Measurements from ENCODE around the gene GRIK2.

Gene GRIK2

GRCh38 chr6:101784094-101784493 lies 390.6 kb downstream of the GRIK2 start:
- no peak for DNase-seq (ENCODE audit: low read depth)

GRCh38 chr6:101799531-101799930 lies 406.0 kb downstream of the GRIK2 start:
- no peak for DNase-seq (ENCODE audit: low read depth)

- no peak for DNase-seq (ENCODE audit: low read depth)
Measured at GRCh38 chr6:101800598-101800997, 407.1 kb downstream of the GRIK2 start.

- no peak for DNase-seq (ENCODE audit: low read depth)
Measured at GRCh38 chr6:101803136-101803535, 409.6 kb downstream of the GRIK2 start.

- DNase-seq (ENCODE audit: low read depth) = peak; percentile 34
Measured at GRCh38 chr6:101806241-101806640, 412.7 kb downstream of the GRIK2 start.

- DNase-seq (ENCODE audit: low read depth) = no peak
Measured at GRCh38 chr6:101811108-101811507, 417.6 kb downstream of the GRIK2 start.

- DNase-seq (ENCODE audit: low read depth) = no peak
Measured at GRCh38 chr6:101816716-101817115, 423.2 kb downstream of the GRIK2 start.

- no peak for DNase-seq (ENCODE audit: low read depth)
Measured at GRCh38 chr6:101818051-101818450, 424.5 kb downstream of the GRIK2 start.

GRCh38 chr6:101824551-101825345 lies 431.2 kb downstream of the GRIK2 start:
- DNase-seq (ENCODE audit: low read depth) = no peak

GRCh38 chr6:101826269-101826668 lies 432.8 kb downstream of the GRIK2 start:
- no peak for DNase-seq (ENCODE audit: low read depth)

GRCh38 chr6:101826678-101827077 lies 433.2 kb downstream of the GRIK2 start:
- DNase-seq (ENCODE audit: low read depth) = no peak

GRCh38 chr6:101830501-101831031 lies 437.1 kb downstream of the GRIK2 start:
- peak; percentile 22 for DNase-seq (ENCODE audit: low read depth)

GRCh38 chr6:101832371-101832770 lies 438.9 kb downstream of the GRIK2 start:
- DNase-seq (ENCODE audit: low read depth) = no peak

GRCh38 chr6:101840100-101840499 lies 446.6 kb downstream of the GRIK2 start:
- no peak for DNase-seq (ENCODE audit: low read depth)

GRCh38 chr6:101845172-101845571 lies 451.7 kb downstream of the GRIK2 start:
- DNase-seq (ENCODE audit: low read depth) = no peak

GRCh38 chr6:101845621-101846020 lies 452.1 kb downstream of the GRIK2 start:
- no peak for DNase-seq (ENCODE audit: low read depth)

- no peak for DNase-seq (ENCODE audit: low read depth)
Measured at GRCh38 chr6:101847690-101848089, 454.2 kb downstream of the GRIK2 start.

GRCh38 chr6:101851911-101852310 lies 458.4 kb downstream of the GRIK2 start:
- peak; percentile 10 for DNase-seq (ENCODE audit: low read depth)

- no peak for DNase-seq (ENCODE audit: low read depth)
Measured at GRCh38 chr6:101853231-101854085, 459.9 kb downstream of the GRIK2 start.

- no peak for DNase-seq (ENCODE audit: low read depth)
Measured at GRCh38 chr6:101876431-101876830, 482.9 kb downstream of the GRIK2 start.

- no peak for DNase-seq (ENCODE audit: low read depth)
Measured at GRCh38 chr6:101878554-101879276, 485.2 kb downstream of the GRIK2 start.

- DNase-seq (ENCODE audit: low read depth) = no peak
Measured at GRCh38 chr6:101879782-101880181, 486.3 kb downstream of the GRIK2 start.

Measured in stromal cell of bone marrow (primary cell).